ENCODE results near the gene ZNF746. TPM values are rescaled to one million over a fixed set of nuclear protein-coding genes. Genes with fewer than 3 reads are reported as not detected.

The ZNF746 gene
- total and polyA plus RNA-seq, 2 of the 13 experiments (the other 11 are each of a cell fraction or from before 2014, with no cell fraction given): 3.8 to 8.1 TPM

GRCh38 chr7:149454750-149455149, 42.9 kb downstream of the ZNF746 start:
- in situ Hi-C loops (cut with HindIII; ENCODE audit: extremely low pct_ligation_motif_present, low pct_unique_long_range_greater_than_20kb) (no loop called here), intact Hi-C loops (cut with micrococcal nuclease; ENCODE audit: unreplicated experiment) (no loop called here)
- H3K9ac ChIP-seq (ENCODE audit: insufficient read depth, low read depth, low read length): no peak overlapping the region
- BruUV-seq (replicated peaks): no TSS peak
- no peak overlapping the region for H2AFZ ChIP-seq (ENCODE audit: low read length)
- peaks cover 12% of the 10 kb centered on the region; the same call in 1 of the 2 replicates for H3K4me1 ChIP-seq (ENCODE audit: insufficient read depth, low read length)
- no peaks in the 10 kb centered on the region for H3K27me3 ChIP-seq (ENCODE audit: control insufficient read depth in 1 of 2, insufficient read depth in 2 of 2, low read length in 2 of 2)
- TF ChIP-seq SALL1 (CRISPR knock-in tag; IDR thresholded peaks at IDR 0.05) (no peak), HNF4G (IDR thresholded peaks at IDR 0.05; ENCODE audit: borderline replicate concordance, low read depth, low read length) (no peak), HNF4G (CRISPR knock-in tag; IDR thresholded peaks at IDR 0.05; ENCODE audit: borderline replicate concordance, low read depth) (no peak), ZNF225 (CRISPR knock-in tag; IDR thresholded peaks at IDR 0.05) (no peak), ZNF557 (CRISPR knock-in tag; IDR thresholded peaks at IDR 0.05) (no peak), AGO1 (IDR thresholded peaks at IDR 0.05; ENCODE audit: low read depth, low read length, poor library complexity, severe bottlenecking) (no peak)
- ATAC-seq: no peak
- H3K9me3 ChIP-seq (ENCODE audit: low read length): no peaks in the 10 kb centered on the region
- no peak overlapping the region for H3K4me2 ChIP-seq (ENCODE audit: low read depth, low read length)
- peaks cover 12% of the 10 kb centered on the region for H3K79me2 ChIP-seq (ENCODE audit: insufficient read depth, low read length)
- CTCF ChIA-PET (ENCODE audit: low intra/inter-chr PET ratio, low total read pairs): no interaction called here
- POLR2A ChIA-PET: no interaction called here
- no peak overlapping the region for H3K27ac ChIP-seq (ENCODE audit: extremely low read length, insufficient read depth, low read length)
- H4K20me1 ChIP-seq (ENCODE audit: insufficient read depth, low read length): no peaks in the 10 kb centered on the region; the same call in 1 of the 2 replicates
- DNase-seq (ENCODE audit: low spot score): no peak
- no peak for FAIRE-seq
- peaks cover 17 to 50% of the 10 kb centered on the region in 2 experiments for H3K36me3 ChIP-seq (replicated peaks in 1 of 2; ENCODE audit: control insufficient read depth in 1 of 2, insufficient read depth in 2 of 2, low read length in 2 of 2)
- WGBS (ENCODE audit: low lambda C conversion rate): 97% methylated on average over 5 of the region's 5 CpGs
- H3K4me3 ChIP-seq (replicated peaks in 1 of 3; ENCODE audit: insufficient read depth in 1 of 3, low read depth in 2 of 3, low read length in 3 of 3): no peak overlapping the region

GRCh38 chr7:149454006-149454405, 43.6 kb downstream of the ZNF746 start:
- Histone ChIP-seq H3K9me3 (ENCODE audit: low read length) (no peaks in the 10 kb centered on the region), H3K4me3 (replicated peaks in 1 of 3; ENCODE audit: insufficient read depth in 1 of 3, low read depth in 2 of 3, low read length in 3 of 3) (no peak overlapping the region), H3K27me3 (ENCODE audit: control insufficient read depth in 1 of 2, insufficient read depth in 2 of 2, low read length in 2 of 2) (no peaks in the 10 kb centered on the region), H3K79me2 (ENCODE audit: insufficient read depth, low read length) (peaks cover 5% of the 10 kb centered on the region), H3K4me2 (ENCODE audit: low read depth, low read length) (no peak overlapping the region), H3K4me1 (ENCODE audit: insufficient read depth, low read length) (peaks cover 9% of the 10 kb centered on the region; the same call in 1 of the 2 replicates), H3K36me3 (replicated peaks in 1 of 2; ENCODE audit: control insufficient read depth in 1 of 2, insufficient read depth in 2 of 2, low read length in 2 of 2) (peaks cover 20 to 57% of the 10 kb centered on the region in 2 experiments), H3K9ac (ENCODE audit: insufficient read depth, low read depth, low read length) (no peak overlapping the region), H4K20me1 (ENCODE audit: insufficient read depth, low read length) (no peaks in the 10 kb centered on the region; the same call in 1 of the 2 replicates), H3K27ac (ENCODE audit: extremely low read length, insufficient read depth, low read length) (no peak overlapping the region), H2AFZ (ENCODE audit: low read length) (no peak overlapping the region)
- BruUV-seq (replicated peaks): no TSS peak
- FAIRE-seq (no peak), DNase-seq (ENCODE audit: low spot score) (no peak), ATAC-seq (no peak)
- 96% methylated on average over 7 of the region's 10 CpGs for WGBS (ENCODE audit: low lambda C conversion rate)
- TF ChIP-seq NFYB (CRISPR knock-in tag; IDR thresholded peaks at IDR 0.05) (no peak), ATM (IDR thresholded peaks at IDR 0.05; ENCODE audit: borderline replicate concordance) (no peak), ZSCAN29 (CRISPR knock-in tag; conservative IDR thresholded peaks at IDR 0.05) (no peak), TFDP2 (CRISPR knock-in tag; IDR thresholded peaks at IDR 0.05) (no peak), IRF1 (CRISPR knock-in tag; IDR thresholded peaks at IDR 0.05; ENCODE audit: low read depth) (no peak), SP5 (CRISPR knock-in tag; IDR thresholded peaks at IDR 0.05; ENCODE audit: borderline replicate concordance, low read depth) (no peak), ZNF484 (CRISPR knock-in tag; IDR thresholded peaks at IDR 0.05; ENCODE audit: borderline replicate concordance, low read depth) (no peak), NFKBIZ (CRISPR knock-in tag; IDR thresholded peaks at IDR 0.05) (no peak)
- in situ Hi-C loops (cut with HindIII; ENCODE audit: extremely low pct_ligation_motif_present, low pct_unique_long_range_greater_than_20kb): no loop called here
- ChIA-PET CTCF (ENCODE audit: low intra/inter-chr PET ratio, low total read pairs) (no interaction called here), POLR2A (no interaction called here)
- intact Hi-C loops (cut with micrococcal nuclease; ENCODE audit: unreplicated experiment): no loop called here
